HepG2 (cell line): ENCODE data around the gene ILRUN. TPM values are rescaled to one million over a fixed set of nuclear protein-coding genes. Genes with fewer than 3 reads are reported as not detected.
A peak's percentile ranks its signal among the peaks of the same experiment; 100 is the strongest.

Source experiments
- ATF1 ChIP-seq: IDR thresholded peaks from 2 replicates; pipeline ENCODE4 v1.6.1; 2016; ENCODE audit warnings: mild to moderate bottlenecking, control low read depth
- BATF2 ChIP-seq: sonication (generic); formaldehyde crosslinking; IDR thresholded peaks from 2 replicates; pipeline ENCODE4 v1.8.0; 2022; ENCODE audit warnings: mild to moderate bottlenecking, missing genetic modification reagents, moderate library complexity
- CC2D1A ChIP-seq: sonication (generic); formaldehyde crosslinking; IDR thresholded peaks from 2 replicates; pipeline ENCODE4 v1.8.1; 2023; ENCODE audit warnings: mild to moderate bottlenecking, missing genetic modification reagents
- EZH2 ChIP-seq: conservative IDR thresholded peaks from 2 replicates; pipeline ENCODE4 v1.6.1; 2012; ENCODE audit warnings: mild to moderate bottlenecking, low read depth, low read length, moderate library complexity
- HIC2 ChIP-seq: sonication (generic); formaldehyde crosslinking; IDR thresholded peaks from 2 replicates; pipeline ENCODE4 v1.9.0; 2022; ENCODE audit warnings: low read depth, missing genetic modification reagents
- HMG20A ChIP-seq: IDR thresholded peaks from 2 replicates; pipeline ENCODE4 v1.6.1; 2016; ENCODE audit warnings: borderline replicate concordance
- MAFK ChIP-seq, 2 experiments: IDR thresholded peaks in 1 of 2; conservative IDR thresholded peaks in 1 of 2; 2 replicates each; pipeline ENCODE4 v1.6.1; 2011; ENCODE audit warnings: improper control_type of control experiment in 2 of 2, low read length in 2 of 2
- NFAT5 ChIP-seq: sonication (generic); formaldehyde crosslinking; IDR thresholded peaks from 2 replicates; pipeline ENCODE4 v1.4.0; 2020; ENCODE audit warnings: missing genetic modification reagents
- NR2C2 ChIP-seq: sonication (generic); formaldehyde crosslinking; IDR thresholded peaks from 2 replicates; pipeline ENCODE4 v1.4.0; 2020; ENCODE audit warnings: missing genetic modification reagents, mild to moderate bottlenecking, moderate library complexity, borderline replicate concordance
- ZBTB14 ChIP-seq: sonication (generic); formaldehyde crosslinking; IDR thresholded peaks from 2 replicates; pipeline ENCODE4 v1.4.0; 2020; ENCODE audit warnings: missing genetic modification reagents
- ZBTB4 ChIP-seq: sonication (generic); formaldehyde crosslinking; IDR thresholded peaks from 2 replicates; pipeline ENCODE4 v1.4.0; 2020; ENCODE audit warnings: missing genetic modification reagents, mild to moderate bottlenecking, borderline replicate concordance
- ZNF207 ChIP-seq: fragments of 450-650 bp; IDR thresholded peaks from 2 replicates; pipeline ENCODE4 v1.6.1; 2016; ENCODE audit warnings: antibody characterized with exemption, borderline replicate concordance
- ZNF430 ChIP-seq: sonication (generic); formaldehyde crosslinking; IDR thresholded peaks from 2 replicates; pipeline ENCODE4 v1.9.0; 2021; ENCODE audit warnings: mild to moderate bottlenecking, missing genetic modification reagents
- ZUFSP ChIP-seq: sonication (generic); formaldehyde crosslinking; IDR thresholded peaks from 2 replicates; pipeline ENCODE4 v1.9.0; 2021; ENCODE audit warnings: missing genetic modification reagents, mild to moderate bottlenecking, borderline replicate concordance
- polyA plus RNA-seq, 8 experiments: library from polyadenylated mRNA; depleted of rRNA in 3 of 8; stranded (reverse) in 7 of 8; unstranded in 1 of 8; fragments of >200 nt; fragmentation: Illumina TruSeq in 4 of 8; extraction: Trizol in 4 of 8; gene quantifications; 2 replicates each; pipeline versions ENCODE4 v1.2.1 to v1.2.3, GENCODE V29; 2011 to 2016; ENCODE audit warnings: low read depth in 4 of 8, missing spikeins in 1 of 8, mixed read lengths in 1 of 8; ENCODE audit not compliant: insufficient read depth in 1 of 8
- total RNA-seq, 5 experiments: library from RNA; depleted of rRNA; stranded (reverse); fragments of >200 nt; fragmentation: Illumina TruSeq; extraction: Trizol; gene quantifications; 2 replicates each; pipeline ENCODE4 v1.2.3, GENCODE V29; 2016; ENCODE audit warnings: low read depth in 1 of 5

The ILRUN gene
- total and polyA plus RNA-seq, 2 of the 13 experiments (the other 11 are each of a cell fraction or from before 2014, with no cell fraction given) = 45.5 to 66.6 TPM

GRCh38 chr6:34657307-34657978 lies 39.1 kb downstream of the ILRUN start (continued):
- TF ChIP-seq EZH2 (no peak), ZBTB14 (CRISPR knock-in tag) (no peak), ZNF430 (peak; percentile 65; the same call in 1 of the 2 replicates), ATF1 (CRISPR knock-in tag) (peak; percentile 47), MAFK (conservative IDR thresholded peaks at IDR 0.05 in 1 of 2, IDR thresholded peaks at IDR 0.05 in 1 of 2; ENCODE audit: low read length in 2 of 2) (peak; percentile 72 to 96), ZUFSP (no peak), ZNF207 (no peak), CC2D1A (CRISPR knock-in tag) (no peak), ZBTB4 (CRISPR knock-in tag) (peak; percentile 84; the same call in 1 of the 2 replicates), NFAT5 (CRISPR knock-in tag) (no peak), HIC2 (CRISPR knock-in tag) (no peak), HMG20A (CRISPR knock-in tag) (peak; percentile 72; the same call in 1 of the 2 replicates), NR2C2 (CRISPR knock-in tag) (no peak), BATF2 (CRISPR knock-in tag) (no peak)
